Keratinocyte (primary cell): Measurements from ENCODE around the gene HIGD1C.

ENCODE experiments used
- CTCF ChIP-seq, 3 experiments: IDR thresholded peaks in 1 of 3; conservative IDR thresholded peaks in 1 of 3; optimal IDR thresholded peaks in 1 of 3; 2 replicates in 2 of 3; 3 replicates in 1 of 3; pipeline versions ENCODE3 to v1.5.1; 2011; ENCODE audit warnings: low read length in 3 of 3, mild to moderate bottlenecking in 3 of 3, moderate library complexity in 2 of 3, control low read depth in 1 of 3, inconsistent platforms in 1 of 3; ENCODE audit not compliant: insufficient read depth in 2 of 3; ENCODE audit errors: extremely low read depth in 1 of 3
- EZH2 ChIP-seq: IDR thresholded peaks from one replicate; pipeline ENCODE4 v1.6.1; 2012; ENCODE audit warnings: inconsistent platforms, mild to moderate bottlenecking, low read length, moderate library complexity

DNA sequence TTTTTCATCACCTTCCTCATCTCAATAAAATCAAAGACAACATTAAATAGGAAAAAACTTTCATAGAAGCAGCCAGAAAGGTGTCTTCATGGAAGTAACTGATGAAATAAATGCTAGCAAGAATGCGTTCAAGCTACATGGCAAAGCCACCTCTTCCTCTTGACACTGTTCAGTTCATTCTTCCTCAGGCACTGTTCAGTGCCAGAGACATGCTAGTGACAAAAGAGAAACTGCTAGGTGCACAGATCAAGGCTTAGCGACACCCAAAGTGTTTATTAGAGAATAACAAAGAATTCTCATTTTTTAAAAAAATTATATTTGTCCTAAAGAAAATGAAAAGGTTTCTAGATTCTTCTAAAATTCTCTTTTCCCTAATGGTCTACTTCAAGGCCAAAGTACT, 66.6 kb downstream of the HIGD1C start:
- TF ChIP-seq CTCF (optimal IDR thresholded peaks at IDR 0.05 in 1 of 3, IDR thresholded peaks at IDR 0.05 in 1 of 3, conservative IDR thresholded peaks at IDR 0.05 in 1 of 3; ENCODE audit: extremely low read depth in 1 of 3, insufficient read depth in 2 of 3, low read length in 3 of 3) (no peak), EZH2 (no peak)
